SJCRH30 (cell line): ENCODE data around the gene PRTFDC1. TPM values are rescaled to one million over a fixed set of nuclear protein-coding genes. Genes with fewer than 3 reads are reported as not detected.

Experiments
- DNase-seq, 2 experiments: peaks; one replicate each; pipeline ENCODE4 v3.0.0-alpha.2; 2015 to 2020
- H3K27ac ChIP-seq: fragments of 250-450 bp; sonication (Bioruptor Pico); 2 replicates; pipeline ENCODE4 v1.5.1; 2020; ENCODE audit warnings: mild to moderate bottlenecking, moderate library complexity
- H3K27me3 ChIP-seq: fragments of 250-450 bp; sonication (Bioruptor Pico); 2 replicates; pipeline ENCODE4 v1.5.1; 2020; ENCODE audit warnings: mild to moderate bottlenecking, moderate library complexity
- H3K36me3 ChIP-seq: fragments of 250-450 bp; sonication (Bioruptor Pico); 2 replicates; pipeline ENCODE4 v1.5.1; 2020; ENCODE audit warnings: mild to moderate bottlenecking, moderate library complexity
- H3K4me1 ChIP-seq: fragments of 250-450 bp; sonication (Bioruptor Pico); 2 replicates; pipeline ENCODE4 v1.5.1; 2020; ENCODE audit warnings: mild to moderate bottlenecking, moderate library complexity
- H3K4me3 ChIP-seq: fragments of 250-450 bp; sonication (Bioruptor Pico); 2 replicates; pipeline ENCODE4 v1.5.1; 2020; ENCODE audit warnings: mild to moderate bottlenecking, moderate library complexity
- H3K9me3 ChIP-seq: fragments of 250-450 bp; sonication (Bioruptor Pico); replicated peaks from 2 replicates; pipeline ENCODE4 v1.5.1; 2020; ENCODE audit warnings: mild to moderate bottlenecking, moderate library complexity
- total RNA-seq: library from RNA; depleted of rRNA; stranded (reverse); fragments of >200 nt; shearing (Covaris generic); gene quantifications from 2 replicates; pipeline ENCODE4 v1.2.3, GENCODE V29; 2014

PRTFDC1 gene
- total RNA-seq, 1 experiment from 2014 or later: 0.08 TPM

DNA sequence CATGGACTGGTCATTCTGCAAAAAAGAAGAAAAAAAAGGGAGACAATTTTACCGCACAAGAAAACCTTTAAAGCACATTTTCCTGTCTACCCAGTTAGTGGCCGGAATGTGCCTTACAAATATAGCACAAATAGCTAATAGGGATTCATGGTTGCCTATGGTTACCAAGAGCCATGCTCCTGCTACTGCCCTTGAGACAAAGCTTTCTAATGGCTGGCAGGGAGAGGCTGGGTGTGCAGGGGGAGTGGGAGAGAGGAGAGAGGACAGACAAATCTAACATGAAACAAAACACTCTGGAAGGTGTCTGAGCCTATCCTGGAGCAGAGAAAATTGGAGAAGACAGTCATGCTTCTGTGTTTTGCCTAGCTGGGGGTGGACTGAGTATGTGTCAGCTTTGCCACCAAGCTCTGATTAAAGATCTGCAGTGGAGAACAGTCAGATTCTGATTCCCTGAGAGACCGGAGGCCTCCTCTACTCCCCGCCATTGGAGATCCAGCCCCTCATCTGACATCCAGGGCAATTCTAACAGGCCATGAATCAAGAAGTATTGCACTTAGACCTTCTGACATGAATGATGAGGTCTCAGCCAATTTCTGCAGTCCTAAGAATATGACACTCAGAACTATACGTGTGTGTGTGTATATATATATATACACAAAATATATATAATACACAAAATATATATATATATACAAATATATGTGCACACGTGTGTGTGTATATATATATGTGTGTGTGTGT lies 80.2 kb downstream of the PRTFDC1 start:
- no peak overlapping the region for H3K4me3 ChIP-seq
- H3K9me3 ChIP-seq: no peaks in the 10 kb centered on the region
- H3K36me3 ChIP-seq: no peaks in the 10 kb centered on the region
- H3K4me1 ChIP-seq: no peaks in the 10 kb centered on the region
- no peak overlapping the region for H3K27ac ChIP-seq
- no peaks in the 10 kb centered on the region for H3K27me3 ChIP-seq
- no peak for DNase-seq

DNA sequence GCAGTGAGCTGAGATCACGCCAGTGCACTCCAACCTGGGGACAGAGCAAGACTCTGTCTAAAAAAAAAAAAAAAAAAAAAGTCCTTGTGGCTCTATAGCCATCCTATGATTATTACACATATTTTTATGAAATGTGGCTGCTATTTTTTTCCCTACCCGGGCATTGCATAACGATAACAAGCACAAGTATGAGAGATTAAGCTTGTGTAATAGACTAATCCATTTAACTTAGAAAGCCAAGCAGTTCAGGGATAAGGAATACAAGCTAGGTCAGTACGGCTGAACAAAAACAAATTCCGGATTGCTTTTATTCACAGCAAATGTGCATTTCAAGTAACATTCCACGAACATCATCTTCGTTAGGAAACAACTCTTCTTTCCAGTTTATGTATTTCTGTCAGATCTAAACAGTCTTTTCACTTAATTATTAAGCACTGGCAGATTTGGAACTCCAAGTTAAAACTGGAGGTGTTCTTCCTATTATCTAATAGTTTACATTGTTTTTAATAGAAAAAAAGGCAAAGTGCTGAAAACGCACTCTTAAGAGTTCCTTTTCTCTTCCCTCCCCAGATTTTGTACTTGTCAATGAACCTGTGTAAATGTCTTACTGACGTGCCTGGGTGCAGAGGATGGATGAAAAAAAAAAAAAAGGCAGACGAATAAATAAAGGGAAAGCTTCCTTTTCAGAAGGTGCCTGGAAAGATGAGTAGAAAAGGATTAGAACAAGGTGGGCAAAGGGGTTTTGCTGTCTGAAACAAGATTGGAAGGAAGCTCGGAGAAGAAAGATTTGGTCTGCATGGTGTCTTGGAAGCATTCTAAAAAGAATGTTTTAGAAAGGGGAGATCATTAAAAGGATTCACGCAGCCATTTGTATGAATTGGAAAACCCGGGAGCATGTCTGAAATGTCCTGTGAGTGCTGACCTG lies 81.1 kb downstream of the PRTFDC1 start:
- no peaks in the 10 kb centered on the region for H3K9me3 ChIP-seq
- no peak overlapping the region for H3K27ac ChIP-seq
- no peak overlapping the region for H3K4me3 ChIP-seq
- no peaks in the 10 kb centered on the region for H3K27me3 ChIP-seq
- no peaks in the 10 kb centered on the region for H3K36me3 ChIP-seq
- no peaks in the 10 kb centered on the region for H3K4me1 ChIP-seq
- DNase-seq: no peak

- H3K36me3 ChIP-seq: no peaks in the 10 kb centered on the region
- no peak overlapping the region for H3K27ac ChIP-seq
- H3K9me3 ChIP-seq: no peaks in the 10 kb centered on the region
- H3K27me3 ChIP-seq: no peaks in the 10 kb centered on the region
- no peak overlapping the region for H3K4me3 ChIP-seq
- DNase-seq: no peak
- no peaks in the 10 kb centered on the region for H3K4me1 ChIP-seq
These were observed 82.9 kb downstream of the PRTFDC1 start for GRCh38 chr10:24869354-24870015.

- peak in 1 of 2 experiments; percentile 13 for DNase-seq
- no peak overlapping the region for H3K4me3 ChIP-seq
- H3K9me3 ChIP-seq: no peaks in the 10 kb centered on the region
- no peak overlapping the region for H3K27ac ChIP-seq
- H3K36me3 ChIP-seq: no peaks in the 10 kb centered on the region
- no peaks in the 10 kb centered on the region for H3K27me3 ChIP-seq
- H3K4me1 ChIP-seq: no peaks in the 10 kb centered on the region
These were observed 85.5 kb downstream of the PRTFDC1 start for GRCh38 chr10:24866604-24867583.

DNA sequence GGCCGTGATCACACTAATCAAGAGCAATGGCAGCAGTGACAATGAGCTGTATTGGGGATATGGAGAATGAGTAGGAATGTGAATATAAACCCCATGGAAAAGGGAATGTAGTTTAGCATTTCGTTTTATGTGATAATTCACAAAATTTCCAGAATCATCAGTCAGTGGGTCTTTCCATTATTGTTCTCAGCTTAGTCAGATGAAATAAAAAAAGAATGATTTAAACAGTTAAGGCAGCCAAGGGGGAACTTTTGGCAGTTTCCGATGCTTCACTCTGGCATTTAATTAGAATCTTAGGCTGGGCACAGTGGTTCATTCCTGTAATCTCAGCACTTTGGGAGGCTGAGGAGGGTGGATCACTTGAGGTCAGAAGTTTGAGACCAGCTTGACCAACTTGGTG lies 86.6 kb downstream of the PRTFDC1 start:
- H3K36me3 ChIP-seq: no peaks in the 10 kb centered on the region
- H3K27me3 ChIP-seq: no peaks in the 10 kb centered on the region
- H3K4me3 ChIP-seq: no peak overlapping the region
- H3K9me3 ChIP-seq: no peaks in the 10 kb centered on the region
- H3K4me1 ChIP-seq: no peaks in the 10 kb centered on the region
- DNase-seq: no peak
- no peak overlapping the region for H3K27ac ChIP-seq

GRCh38 chr10:24862589-24862988 lies 89.8 kb downstream of the PRTFDC1 start:
- Histone ChIP-seq H3K4me1 (no peaks in the 10 kb centered on the region), H3K27me3 (no peaks in the 10 kb centered on the region), H3K36me3 (no peaks in the 10 kb centered on the region), H3K4me3 (no peak overlapping the region), H3K9me3 (no peaks in the 10 kb centered on the region), H3K27ac (no peak overlapping the region)
- no peak for DNase-seq

- Histone ChIP-seq H3K36me3 (no peaks in the 10 kb centered on the region), H3K4me3 (no peak overlapping the region), H3K27me3 (no peaks in the 10 kb centered on the region), H3K9me3 (no peaks in the 10 kb centered on the region), H3K27ac (no peak overlapping the region), H3K4me1 (no peaks in the 10 kb centered on the region)
- peak; percentile 21 to 32 for DNase-seq
These were observed 93.8 kb downstream of the PRTFDC1 start for GRCh38 chr10:24858288-24859270.

DNA sequence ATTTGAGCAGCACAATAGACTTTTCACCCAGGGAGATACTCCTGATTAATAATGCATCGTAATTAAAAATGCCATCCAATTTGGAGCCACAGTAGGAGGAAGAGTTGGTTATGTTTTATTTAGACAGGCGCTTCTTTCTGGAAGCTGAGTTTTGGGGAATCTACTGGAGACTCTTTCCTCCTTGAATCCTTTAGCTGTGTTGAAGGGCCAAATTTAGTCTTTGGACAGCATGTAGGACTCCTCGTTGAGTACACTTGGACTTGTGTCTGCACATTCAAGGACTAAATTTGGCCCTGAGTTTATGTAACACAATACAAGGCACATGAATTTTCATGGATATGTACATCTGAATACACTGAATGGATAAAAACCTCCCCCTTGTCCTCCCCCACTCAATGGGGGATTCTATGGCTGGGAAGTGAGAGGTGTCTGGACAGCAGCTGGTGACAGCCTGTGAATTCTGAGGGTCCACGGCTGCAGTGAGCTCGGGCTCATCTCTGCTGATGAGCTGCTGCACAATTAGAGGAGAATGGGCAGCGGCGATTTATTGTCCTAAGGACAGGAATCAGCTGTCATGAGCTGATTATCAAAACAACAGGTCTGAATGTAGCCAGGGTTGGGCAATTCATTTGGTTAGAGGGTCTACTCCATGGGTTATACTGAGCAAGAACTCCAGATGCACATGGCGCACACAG lies 95.2 kb downstream of the PRTFDC1 start:
- Histone ChIP-seq H3K4me1 (no peaks in the 10 kb centered on the region), H3K36me3 (no peaks in the 10 kb centered on the region), H3K4me3 (no peak overlapping the region), H3K27me3 (no peaks in the 10 kb centered on the region), H3K27ac (no peak overlapping the region), H3K9me3 (no peaks in the 10 kb centered on the region)
- DNase-seq: no peak

DNA sequence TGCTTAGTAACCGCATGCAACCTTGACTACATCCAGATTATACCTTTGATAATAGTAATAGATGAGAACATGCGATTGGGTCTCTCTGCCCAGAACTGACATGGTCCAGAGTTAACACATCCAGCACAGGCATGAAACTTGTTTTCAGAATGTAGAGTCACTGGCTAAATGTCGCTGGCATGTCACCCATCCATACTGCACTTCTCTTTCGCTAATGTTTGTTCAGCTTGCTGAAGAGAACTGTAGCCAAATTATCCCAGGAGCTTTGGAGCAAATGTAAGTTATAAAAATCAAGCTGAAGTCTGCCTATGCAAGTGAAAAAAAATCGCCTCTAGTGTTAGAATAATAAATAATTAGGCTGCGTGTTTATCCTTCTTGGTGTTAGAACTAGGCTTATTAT lies 98.2 kb downstream of the PRTFDC1 start:
- Histone ChIP-seq H3K27me3 (no peaks in the 10 kb centered on the region), H3K9me3 (no peaks in the 10 kb centered on the region), H3K4me1 (peaks cover 4% of the 10 kb centered on the region; the same call in 1 of the 2 replicates), H3K36me3 (no peaks in the 10 kb centered on the region), H3K4me3 (no peak overlapping the region), H3K27ac (no peak overlapping the region)
- DNase-seq: no peak

GRCh38 chr10:24853661-24854060 lies 98.7 kb downstream of the PRTFDC1 start:
- no peaks in the 10 kb centered on the region for H3K36me3 ChIP-seq
- DNase-seq: no peak
- no peaks in the 10 kb centered on the region for H3K27me3 ChIP-seq
- no peaks in the 10 kb centered on the region for H3K9me3 ChIP-seq
- H3K4me1 ChIP-seq: peaks cover 4% of the 10 kb centered on the region; the same call in 1 of the 2 replicates
- H3K4me3 ChIP-seq: no peak overlapping the region
- no peak overlapping the region for H3K27ac ChIP-seq

- Histone ChIP-seq H3K27me3 (no peaks in the 10 kb centered on the region), H3K9me3 (no peaks in the 10 kb centered on the region), H3K36me3 (no peaks in the 10 kb centered on the region), H3K4me1 (peaks cover 4% of the 10 kb centered on the region; the same call in 1 of the 2 replicates), H3K27ac (no peak overlapping the region), H3K4me3 (no peak overlapping the region)
- peak in 1 of 2 experiments; percentile 20 for DNase-seq
These were observed 100.8 kb downstream of the PRTFDC1 start for GRCh38 chr10:24851629-24852028.

- no peaks in the 10 kb centered on the region for H3K27me3 ChIP-seq
- H3K9me3 ChIP-seq: no peaks in the 10 kb centered on the region
- H3K4me3 ChIP-seq: no peak overlapping the region
- no peaks in the 10 kb centered on the region for H3K36me3 ChIP-seq
- H3K4me1 ChIP-seq: peaks cover 4% of the 10 kb centered on the region; the same call in 1 of the 2 replicates
- no peak overlapping the region for H3K27ac ChIP-seq
- no peak for DNase-seq
These were observed 101.6 kb downstream of the PRTFDC1 start for GRCh38 chr10:24850727-24851296.
